ENCODE results near the gene CXorf51B. TPM values are rescaled to one million over a fixed set of nuclear protein-coding genes. Genes with fewer than 3 reads are reported as not detected.

CXorf51B gene
- total RNA-seq, result not detected in 2 replicates

DNA sequence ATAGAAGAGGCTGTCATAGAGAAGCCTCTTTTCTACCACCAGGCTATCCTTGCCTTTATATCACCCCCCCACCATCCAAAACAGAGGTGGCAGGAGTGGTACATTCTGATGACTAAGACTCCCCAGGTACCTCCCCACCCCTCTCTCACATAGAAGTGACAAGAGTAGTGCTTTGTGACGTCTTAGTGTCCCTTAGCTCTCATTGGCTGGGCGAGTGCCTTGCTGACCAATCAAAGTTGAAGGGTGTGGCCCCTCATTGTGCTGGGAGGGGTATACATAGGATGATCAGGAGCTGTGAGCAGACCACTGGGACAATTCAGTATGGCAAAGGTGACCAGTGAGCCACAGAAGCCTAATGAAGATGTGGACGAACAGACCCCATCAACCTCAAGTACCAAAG, at the start of gene CXorf51B:
TSS of gene CXorf51B (plus strand) at position 301 of the 400 bp plus-strand sequence. CDS start at position 322, 21 bp downstream.

DNA sequence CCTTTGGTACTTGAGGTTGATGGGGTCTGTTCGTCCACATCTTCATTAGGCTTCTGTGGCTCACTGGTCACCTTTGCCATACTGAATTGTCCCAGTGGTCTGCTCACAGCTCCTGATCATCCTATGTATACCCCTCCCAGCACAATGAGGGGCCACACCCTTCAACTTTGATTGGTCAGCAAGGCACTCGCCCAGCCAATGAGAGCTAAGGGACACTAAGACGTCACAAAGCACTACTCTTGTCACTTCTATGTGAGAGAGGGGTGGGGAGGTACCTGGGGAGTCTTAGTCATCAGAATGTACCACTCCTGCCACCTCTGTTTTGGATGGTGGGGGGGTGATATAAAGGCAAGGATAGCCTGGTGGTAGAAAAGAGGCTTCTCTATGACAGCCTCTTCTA, 5.1 kb downstream of the CXorf51B start, which contains the start of gene CXorf51A:
TSS of gene CXorf51A (minus strand) at position 101 of the 400 bp plus-strand sequence. CDS start at position 80, 21 bp downstream.

Other genes with a start within 250 kb of the CXorf51B start
- gene CXorf51A, start 5.0 kb downstream of the CXorf51B start, total RNA-seq, result not detected in 2 replicates

Data from mammary microvascular endothelial cell (primary cell).